Stimulated activated CD4-positive, alpha-beta T cell treated with anti-CD3 and anti-CD28 coated beads, Interleukin-4, amount 100 ng/mL, for 24 hours (primary cell): ENCODE measurements around the gene TMEM222.
"Not testable (repeated sequence)": the region's sequence is repeated elsewhere in the genome, so short reads cannot be mapped to it uniquely, and the experiment has no call there.

ENCODE experiments used
- DNase-seq: peaks from one replicate; pipeline ENCODE4 v3.0.0-alpha.2; 2020

Gene TMEM222

DNA sequence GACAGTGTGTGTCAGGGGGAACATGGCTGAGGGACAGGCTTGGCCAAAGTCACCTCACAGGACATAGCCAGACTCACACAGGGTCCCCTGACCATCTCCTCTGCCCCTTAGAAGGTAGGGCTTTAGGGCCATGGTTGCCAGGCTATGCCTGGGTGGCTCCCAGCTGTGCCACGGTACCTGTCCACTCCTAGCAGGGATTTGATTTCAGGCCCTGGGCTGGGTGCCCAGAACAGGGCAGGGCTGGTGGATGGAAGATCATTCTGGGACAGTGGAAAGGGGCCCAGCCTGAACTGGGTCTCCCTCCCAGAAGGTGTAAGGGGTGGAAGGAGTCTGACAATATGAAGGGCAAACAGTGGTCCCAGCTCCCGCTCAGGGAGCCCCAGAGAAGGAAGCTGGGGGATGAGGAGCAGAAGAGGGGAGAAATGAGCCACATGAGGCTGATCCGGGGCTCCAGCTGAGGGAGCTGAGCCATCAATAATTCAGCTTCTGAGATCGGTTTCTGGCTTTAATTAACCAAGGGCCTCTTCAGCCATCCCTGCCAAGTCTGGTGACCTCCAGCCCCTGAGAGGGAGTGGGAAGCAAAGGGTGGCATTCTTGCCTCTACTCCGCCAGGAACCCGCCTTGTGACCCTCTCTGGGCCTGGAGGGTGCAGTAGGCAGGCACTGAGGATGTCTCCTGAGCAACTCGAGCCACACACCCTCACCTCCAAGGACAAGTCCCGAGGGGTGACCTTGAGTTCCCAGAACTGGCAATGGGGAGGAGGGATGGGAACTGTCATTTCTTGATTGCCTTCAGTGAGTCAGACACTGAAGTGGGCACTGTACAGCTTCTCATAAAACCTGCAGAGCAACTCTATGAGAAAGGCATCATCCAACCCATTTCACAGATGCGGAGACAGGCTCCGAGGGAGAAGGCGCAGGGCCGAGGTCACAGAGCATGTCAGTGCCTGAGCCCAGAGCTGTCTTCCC is 59.1 kb downstream of the TMEM222 start:
- DNase-seq: no peak

DNA sequence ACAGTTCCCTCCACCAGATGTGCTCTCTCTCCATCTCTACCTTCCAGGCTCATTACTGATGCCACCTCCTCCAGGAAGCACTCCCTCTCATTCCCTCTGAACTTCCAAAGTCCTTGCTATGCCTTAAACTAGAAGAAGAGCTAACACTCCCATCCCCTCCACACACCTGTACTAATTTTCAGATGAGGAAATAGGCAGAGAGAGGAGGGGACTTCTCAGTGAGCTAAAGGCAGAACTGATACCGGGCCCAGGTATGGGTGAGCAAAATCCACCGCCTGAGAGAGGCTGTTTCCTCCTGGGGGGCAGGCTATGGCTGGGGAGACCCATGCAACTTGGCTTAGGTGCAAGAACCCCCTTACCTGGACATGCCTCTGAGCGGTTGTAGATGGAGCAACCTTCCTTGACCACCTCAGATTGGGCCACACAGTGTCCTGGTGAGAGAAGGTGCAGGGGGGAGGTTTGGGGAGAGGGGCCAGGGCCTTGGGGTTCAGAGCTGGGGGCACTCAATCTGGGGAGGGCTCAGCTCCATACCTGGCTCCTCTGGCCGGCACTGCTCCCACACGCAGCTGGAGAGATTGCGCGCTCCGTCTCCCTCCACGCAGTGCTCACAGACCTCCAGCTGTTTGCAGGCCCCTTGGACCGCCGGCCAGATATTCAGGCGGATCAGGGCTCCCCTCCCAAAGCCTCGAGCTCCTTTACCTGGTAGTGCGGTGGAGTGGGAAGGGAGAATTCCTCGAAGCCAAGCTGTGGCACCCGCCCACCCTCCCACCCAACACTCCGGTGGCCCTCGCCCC is 60.2 kb downstream of the TMEM222 start:
- DNase-seq: no peak

DNA sequence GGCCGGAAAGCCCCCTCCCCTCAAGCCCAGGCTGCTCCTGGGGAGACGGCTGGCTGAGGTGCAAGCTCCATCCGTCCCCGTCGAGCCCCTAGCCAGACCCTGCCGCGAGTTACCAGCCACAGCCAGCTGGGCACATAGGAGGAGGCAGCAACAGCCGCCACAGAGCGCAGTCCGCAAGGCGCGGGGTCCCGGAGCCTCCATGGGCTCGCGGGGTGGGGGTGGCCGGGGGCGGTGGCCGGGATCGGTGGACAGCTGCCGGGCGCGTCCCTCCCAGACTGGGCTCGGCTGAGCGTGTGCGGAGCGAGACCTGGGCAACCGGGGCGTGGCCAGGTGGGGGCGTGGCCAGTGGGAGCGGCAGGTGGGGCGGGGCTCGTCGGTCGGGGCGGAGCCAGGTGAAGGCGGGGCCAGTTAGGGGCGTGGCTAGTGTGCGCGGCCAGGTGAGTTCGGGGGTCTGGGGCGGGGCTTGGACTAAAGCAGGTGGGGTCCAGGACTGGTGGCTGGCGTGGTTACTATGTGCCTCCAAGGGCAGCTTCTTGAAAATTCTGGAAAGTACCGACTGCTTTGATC is 61.2 kb downstream of the TMEM222 start, which contains the start of gene CD164L2:
TSS of gene CD164L2 (minus strand) at position 295 of the 567 bp plus-strand sequence. CDS start at position 201, 94 bp downstream.
- peak; percentile 53 for DNase-seq

DNA sequence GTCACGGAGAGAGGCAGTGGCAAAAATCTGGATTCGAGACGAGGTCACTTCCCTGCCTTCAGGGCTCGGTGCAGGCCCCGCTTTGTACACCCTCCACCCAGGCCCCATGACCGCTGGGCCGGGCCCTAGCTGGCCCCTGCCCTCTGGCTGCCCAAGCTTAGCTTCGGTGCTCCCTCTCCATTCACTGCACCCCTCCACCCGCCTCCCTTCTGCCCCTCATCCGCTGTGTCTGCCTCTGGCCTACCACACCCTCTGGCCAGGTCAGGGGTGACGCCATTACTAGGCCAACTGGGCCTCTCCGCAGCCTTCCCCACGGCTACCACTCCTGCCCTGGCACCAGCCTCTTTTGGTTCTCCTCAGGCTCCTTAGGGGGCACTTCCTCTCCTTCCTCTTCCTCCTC is 61.7 kb downstream of the TMEM222 start:
- no peak for DNase-seq

DNA sequence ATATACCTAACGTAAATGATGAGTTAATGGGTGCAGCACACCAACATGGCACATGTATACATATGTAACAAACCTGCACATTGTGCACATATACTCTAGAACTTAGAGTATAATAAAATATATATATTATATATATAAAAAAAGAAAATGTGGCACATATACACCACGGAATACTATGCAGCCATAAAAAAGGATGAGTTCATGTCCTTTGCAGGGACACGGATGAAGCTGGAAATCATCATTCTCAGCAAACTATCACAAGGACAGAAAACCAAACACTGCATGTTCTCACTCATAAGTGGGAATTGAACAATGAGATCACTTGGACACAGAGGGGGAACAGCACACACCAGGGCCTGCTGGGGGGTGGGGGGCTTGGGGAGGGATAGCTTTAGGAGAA is 62.8 kb downstream of the TMEM222 start:
- not testable (repeated sequence) for DNase-seq
